ENCODE measurements around the gene BLOC1S6. TPM values are rescaled to one million over a fixed set of nuclear protein-coding genes. Genes with fewer than 3 reads are reported as not detected.

Gene BLOC1S6
- total and polyA plus RNA-seq, 2 of the 8 experiments (the other 6 are each of a cell fraction or from before 2014, with no cell fraction given): 4.5 to 28.8 TPM

DNA sequence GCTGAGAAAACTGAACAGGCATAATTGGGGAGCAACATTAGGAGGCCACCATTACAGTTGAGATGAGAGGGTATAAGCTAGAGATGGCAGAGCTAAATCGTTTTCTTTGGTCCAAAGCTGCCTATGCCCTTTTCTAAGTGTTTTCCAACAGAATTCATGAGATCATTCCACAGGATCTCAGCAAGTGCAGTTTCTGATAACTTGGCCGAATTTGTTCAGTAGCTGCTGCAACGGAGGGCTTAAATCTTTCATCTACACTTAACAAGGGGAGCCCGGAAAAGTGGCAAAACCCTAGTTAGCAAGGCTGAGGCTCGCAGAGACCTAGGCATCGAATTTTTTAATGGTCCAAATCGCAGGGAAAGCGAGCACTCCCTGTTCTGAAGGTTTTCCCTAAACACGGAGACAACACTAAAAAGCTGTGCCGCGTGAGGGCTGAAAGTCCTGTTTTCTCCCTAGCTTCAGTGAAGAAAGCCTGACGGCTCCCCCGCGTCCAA lies 531 bp upstream of the BLOC1S6 start:
- H2BK20ac ChIP-seq (ENCODE audit: low read length): no peak overlapping the region
- ChIA-PET POLR2A (ENCODE audit: partially characterized antibody) (interaction anchor here (1.0 to 3.8 kb wide), 13 partner anchors 8 to 184 kb away, joined by 3 to 31 read pairs (median 5); a partner anchor contains a TSS), CTCF (ENCODE audit: partially characterized antibody) (interaction anchor here (0.7 to 6.1 kb wide), 10 partner anchors 9 to 157 kb away, joined by 3 to 33 read pairs (median 3); partner anchors contain the start of gene SQOR)
- TF ChIP-seq FOSL1 (IDR thresholded peaks at IDR 0.05; ENCODE audit: insufficient read depth, low read depth, low read length) (no peak), YY1 (IDR thresholded peaks at IDR 0.05; ENCODE audit: low read depth, low read length) (no peak), SIN3A (conservative IDR thresholded peaks at IDR 0.05 in 1 of 2, IDR thresholded peaks at IDR 0.05 in 1 of 2; ENCODE audit: low read depth in 1 of 2, low read length in 2 of 2) (no peak), KDM5A (IDR thresholded peaks at IDR 0.05; ENCODE audit: low read length) (no peak), SIRT6 (IDR thresholded peaks at IDR 0.05; ENCODE audit: low read length) (no peak), POLR2A (IDR thresholded peaks at IDR 0.05; ENCODE audit: control extremely low read depth in 1 of 2, low read depth in 2 of 2, low read length in 2 of 2) (peak in 1 of 2 experiments; percentile 79; a peak in 2 of 3 replicates), CBX8 (IDR thresholded peaks at IDR 0.05; ENCODE audit: borderline replicate concordance, low read depth, low read length) (no peak), CHD1 (IDR thresholded peaks at IDR 0.05; ENCODE audit: low read depth, low read length) (no peak)
- TF ChIP-seq, protein P1, sequence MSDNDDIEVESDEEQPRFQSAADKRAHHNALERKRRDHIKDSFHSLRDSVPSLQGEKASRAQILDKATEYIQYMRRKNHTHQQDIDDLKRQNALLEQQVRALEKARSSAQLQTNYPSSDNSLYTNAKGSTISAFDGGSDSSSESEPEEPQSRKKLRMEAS (IDR thresholded peaks at IDR 0.05): no peak
- TF ChIP-seq, protein P2, sequence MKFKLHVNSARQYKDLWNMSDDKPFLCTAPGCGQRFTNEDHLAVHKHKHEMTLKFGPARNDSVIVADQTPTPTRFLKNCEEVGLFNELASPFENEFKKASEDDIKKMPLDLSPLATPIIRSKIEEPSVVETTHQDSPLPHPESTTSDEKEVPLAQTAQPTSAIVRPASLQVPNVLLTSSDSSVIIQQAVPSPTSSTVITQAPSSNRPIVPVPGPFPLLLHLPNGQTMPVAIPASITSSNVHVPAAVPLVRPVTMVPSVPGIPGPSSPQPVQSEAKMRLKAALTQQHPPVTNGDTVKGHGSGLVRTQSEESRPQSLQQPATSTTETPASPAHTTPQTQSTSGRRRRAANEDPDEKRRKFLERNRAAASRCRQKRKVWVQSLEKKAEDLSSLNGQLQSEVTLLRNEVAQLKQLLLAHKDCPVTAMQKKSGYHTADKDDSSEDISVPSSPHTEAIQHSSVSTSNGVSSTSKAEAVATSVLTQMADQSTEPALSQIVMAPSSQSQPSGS (IDR thresholded peaks at IDR 0.05; ENCODE audit: low read length): 0 out of 2 replicates have a peak, but pooled peaks have one; percentile 30
- peak overlapping the region; percentile 87 to 89 for H3K4me2 ChIP-seq (ENCODE audit: insufficient read depth in 1 of 2, low read depth in 2 of 2, low read length in 2 of 2)
- H3K27me3 ChIP-seq (replicated peaks in 1 of 4; ENCODE audit: control insufficient read depth in 3 of 4, extremely low read depth in 1 of 4, insufficient read depth in 3 of 4, low read length in 3 of 4): no peaks in the 10 kb centered on the region
- H3K14ac ChIP-seq (ENCODE audit: insufficient read length): no peak overlapping the region
- H3K9ac ChIP-seq (replicated peaks in 1 of 4; ENCODE audit: extremely low read depth in 1 of 4, low read depth in 3 of 4, low read length in 3 of 4): peak overlapping the region; percentile 81 to 98 (median 96)
- H4K20me1 ChIP-seq (replicated peaks in 1 of 2; ENCODE audit: control insufficient read depth in 1 of 2, insufficient read depth in 2 of 2, low read length in 2 of 2): no peaks in the 10 kb centered on the region
- H3K4me1 ChIP-seq (replicated peaks in 1 of 4; ENCODE audit: control insufficient read depth in 3 of 4, insufficient read depth in 4 of 4, low read length in 3 of 4): peaks cover 3 to 12% (median 7%) of the 10 kb centered on the region in 4 experiments; a peak in 4 of 7 replicates
- H4K8ac ChIP-seq (ENCODE audit: extremely low read depth, insufficient read depth, low read length): peak overlapping the region; percentile 98; the same call in 1 of the 2 replicates
- H4K91ac ChIP-seq (replicated peaks; ENCODE audit: insufficient read length, low read length): peak overlapping the region; percentile 45
- H2AK5ac ChIP-seq (ENCODE audit: low read depth, low read length): peak overlapping the region; percentile 29; the same call in 1 of the 2 replicates
- H2BK15ac ChIP-seq (ENCODE audit: low read length): no peak overlapping the region
- no peaks in the 10 kb centered on the region for H3K9me3 ChIP-seq (ENCODE audit: insufficient read depth in 2 of 2, low read depth in 1 of 2, low read length in 1 of 2)
- H3K23ac ChIP-seq (ENCODE audit: insufficient read length): no peak overlapping the region
- H2AFZ ChIP-seq (ENCODE audit: low read length): peak overlapping the region; percentile 64; the same call in 1 of the 2 replicates
- H3K4ac ChIP-seq (replicated peaks; ENCODE audit: insufficient read length, low read depth, low read length): no peak overlapping the region
- peak overlapping the region; percentile 79 to 87 (median 83) for H3K4me3 ChIP-seq (ENCODE audit: extremely low read depth in 1 of 4, insufficient read depth in 2 of 4, low read depth in 3 of 4, low read length in 4 of 4)
- peak overlapping the region; percentile 84; the same call in 1 of the 2 replicates for H3K18ac ChIP-seq (ENCODE audit: extremely low read depth, low read length)
- peak overlapping the region; percentile 68 for H4K5ac ChIP-seq (ENCODE audit: insufficient read length, low read depth, low read length)
- DNase-seq (ENCODE audit: low read depth in 1 of 2, low spot score in 2 of 2): no peak
- peaks cover 11 to 36% of the 10 kb centered on the region in 2 experiments; a peak in 3 of 4 replicates for H3K79me2 ChIP-seq (ENCODE audit: control insufficient read depth in 1 of 2, insufficient read depth in 2 of 2, low read length in 2 of 2)
- H3K36me3 ChIP-seq (ENCODE audit: control insufficient read depth in 2 of 4, insufficient read depth in 4 of 4, low read length in 3 of 4): no peaks in the 10 kb centered on the region
- no peak overlapping the region for H2BK120ac ChIP-seq (replicated peaks; ENCODE audit: low read depth, low read length)
- no peak for FAIRE-seq
- peaks cover 3% of the 10 kb centered on the region; the same call in 1 of the 2 replicates for H3K79me1 ChIP-seq (ENCODE audit: low read depth, low read length)
- H3K56ac ChIP-seq (replicated peaks; ENCODE audit: insufficient read length, low read depth, low read length): no peak overlapping the region
- H2BK12ac ChIP-seq (ENCODE audit: low read depth, low read length): 0 out of 2 replicates have a peak overlapping the region, but pooled peaks have one; percentile 69
- H3K23me2 ChIP-seq (ENCODE audit: low read depth, low read length): peaks cover 7% of the 10 kb centered on the region; the same call in 1 of the 2 replicates
- H2BK5ac ChIP-seq (ENCODE audit: low read depth, low read length): peak overlapping the region; percentile 98
- peak overlapping the region; percentile 98 for H3K27ac ChIP-seq (ENCODE audit: low read depth, low read length)
- WGBS, 2 experiments (ENCODE audit: extremely low coverage in 1 of 2, insufficient coverage in 1 of 2, insufficient read length in 1 of 2, insufficient replicate concordance in 2 of 2, low coverage in 1 of 2, low lambda C conversion rate in 2 of 2, missing lambda C conversion rate in 1 of 2): 8% methylated on average over 14 of the region's 14 CpGs; no CpG with 5 or more reads in 1 of the 2 experiments

Data from H1 (cell line).